Ecto neural progenitor cell (in vitro differentiated cells): ENCODE data around the gene NEK3.
A peak's percentile ranks its signal among the peaks of the same experiment; 100 is the strongest.
"Not testable (repeated sequence)": the region's sequence is repeated elsewhere in the genome, so short reads cannot be mapped to it uniquely, and the experiment has no call there.

Source experiments
- DNase-seq: peaks from one replicate; pipeline ENCODE4 v3.0.0-alpha.2; 2018; ENCODE audit warnings: low spot score

The NEK3 gene, protein sequence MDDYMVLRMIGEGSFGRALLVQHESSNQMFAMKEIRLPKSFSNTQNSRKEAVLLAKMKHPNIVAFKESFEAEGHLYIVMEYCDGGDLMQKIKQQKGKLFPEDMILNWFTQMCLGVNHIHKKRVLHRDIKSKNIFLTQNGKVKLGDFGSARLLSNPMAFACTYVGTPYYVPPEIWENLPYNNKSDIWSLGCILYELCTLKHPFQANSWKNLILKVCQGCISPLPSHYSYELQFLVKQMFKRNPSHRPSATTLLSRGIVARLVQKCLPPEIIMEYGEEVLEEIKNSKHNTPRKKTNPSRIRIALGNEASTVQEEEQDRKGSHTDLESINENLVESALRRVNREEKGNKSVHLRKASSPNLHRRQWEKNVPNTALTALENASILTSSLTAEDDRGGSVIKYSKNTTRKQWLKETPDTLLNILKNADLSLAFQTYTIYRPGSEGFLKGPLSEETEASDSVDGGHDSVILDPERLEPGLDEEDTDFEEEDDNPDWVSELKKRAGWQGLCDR

GRCh38 chr13:52159159-52159982, at the start of gene NEK3:
Gene NEK3, minus strand, starts transcription at chr13:52159597. Its CDS starts 3,406 bp downstream, at chr13:52156191.
- DNase-seq, result peak; percentile 88

- not testable (repeated sequence) for DNase-seq
Measured at GRCh38 chr13:52208384-52208783, 49.0 kb upstream of the NEK3 start.

DNA sequence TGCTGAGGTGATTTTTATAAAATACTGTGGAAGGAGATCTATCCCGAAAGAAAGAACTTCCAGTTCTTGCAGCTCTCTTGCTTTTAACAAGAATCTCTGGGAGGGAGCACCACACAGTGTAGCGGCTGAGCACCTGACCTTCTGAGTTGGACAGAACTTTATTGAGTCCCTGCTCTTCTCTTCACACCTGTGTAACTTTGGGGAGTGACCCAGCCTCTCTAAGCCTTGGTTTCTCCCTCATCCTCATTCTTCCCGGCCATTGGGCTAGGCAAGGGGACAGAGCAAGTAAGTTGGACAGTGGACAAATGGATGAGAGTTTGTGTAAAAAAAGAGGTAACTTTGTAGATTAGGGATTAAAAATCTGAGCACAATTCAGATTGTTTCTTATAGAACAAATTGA, 48.5 kb upstream of the NEK3 start:
- DNase-seq, result not testable (repeated sequence)

GRCh38 chr13:52207337-52207736, 47.9 kb upstream of the NEK3 start:
- not testable (repeated sequence) for DNase-seq

- not testable (repeated sequence) for DNase-seq
Measured at GRCh38 chr13:52204546-52204945, 45.1 kb upstream of the NEK3 start.

GRCh38 chr13:52203864-52204263, 44.5 kb upstream of the NEK3 start:
- DNase-seq, result not testable (repeated sequence)

- DNase-seq, result not testable (repeated sequence)
Measured at GRCh38 chr13:52202506-52202905, 43.1 kb upstream of the NEK3 start.

GRCh38 chr13:52201439-52202193, 42.2 kb upstream of the NEK3 start:
- DNase-seq, result peak; percentile 51

- peak; percentile 59 for DNase-seq
Measured at GRCh38 chr13:52195401-52195837, 36.0 kb upstream of the NEK3 start.

DNA sequence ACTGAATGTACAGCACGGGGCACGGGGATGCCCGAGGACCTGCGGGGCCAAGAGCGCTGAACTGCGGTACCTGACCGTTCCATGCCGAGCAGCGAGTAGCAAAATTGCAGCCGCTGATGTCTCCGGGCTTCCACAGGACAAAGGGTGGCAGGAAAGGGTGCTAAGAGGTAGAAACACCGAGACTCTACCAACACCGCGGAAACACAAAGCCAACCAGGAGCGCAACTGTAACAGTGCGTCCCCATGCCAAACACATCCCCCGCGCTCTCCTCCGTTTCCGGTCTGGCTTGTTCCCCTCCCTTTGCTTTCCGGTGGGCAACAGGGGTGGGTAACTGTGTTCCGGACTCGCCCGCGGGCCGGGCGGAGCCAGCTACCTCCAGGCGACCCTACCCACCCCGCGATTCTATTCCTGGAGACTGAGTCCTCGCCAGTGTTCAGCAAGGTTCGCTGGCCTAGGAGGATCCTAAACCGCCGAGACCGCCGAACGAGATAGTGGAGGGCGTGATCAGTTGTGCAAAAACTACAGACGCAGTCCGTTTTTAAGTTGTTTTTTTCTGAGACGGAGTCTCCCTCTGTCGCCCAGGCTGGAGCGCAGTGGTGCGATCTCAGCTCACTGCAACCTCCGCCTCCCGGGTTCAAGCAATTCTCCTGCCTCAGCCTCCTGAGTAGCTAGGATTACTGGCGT, 34.9 kb upstream of the NEK3 start:
- DNase-seq, result peak; percentile 93

- not testable (repeated sequence) for DNase-seq
Measured at GRCh38 chr13:52193587-52194183, 34.3 kb upstream of the NEK3 start.

GRCh38 chr13:52187424-52188187, 28.2 kb upstream of the NEK3 start:
- not testable (repeated sequence) for DNase-seq

GRCh38 chr13:52187029-52187423, 27.6 kb upstream of the NEK3 start:
- DNase-seq, result no peak

- not testable (repeated sequence) for DNase-seq
Measured at GRCh38 chr13:52181316-52181954, 22.0 kb upstream of the NEK3 start.

DNA sequence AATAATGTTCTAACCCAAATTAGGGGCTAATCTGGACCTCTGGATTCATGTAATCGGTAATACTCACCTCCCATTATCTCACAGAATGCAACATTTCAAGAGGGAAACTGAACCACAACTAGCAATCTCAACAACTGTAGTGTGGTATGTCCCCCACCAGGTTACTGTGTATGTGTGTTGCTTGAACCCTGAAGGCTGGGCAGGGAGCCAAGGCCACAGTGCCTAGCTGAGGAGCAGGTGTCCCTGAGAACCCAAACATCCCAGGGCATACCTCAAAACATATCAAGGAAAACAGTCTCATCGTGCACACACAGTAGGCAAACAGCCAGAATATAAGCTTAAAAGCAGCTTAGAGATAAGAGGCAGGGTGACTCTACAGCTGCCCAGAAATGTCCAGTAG, 20.5 kb upstream of the NEK3 start:
- no peak for DNase-seq

DNA sequence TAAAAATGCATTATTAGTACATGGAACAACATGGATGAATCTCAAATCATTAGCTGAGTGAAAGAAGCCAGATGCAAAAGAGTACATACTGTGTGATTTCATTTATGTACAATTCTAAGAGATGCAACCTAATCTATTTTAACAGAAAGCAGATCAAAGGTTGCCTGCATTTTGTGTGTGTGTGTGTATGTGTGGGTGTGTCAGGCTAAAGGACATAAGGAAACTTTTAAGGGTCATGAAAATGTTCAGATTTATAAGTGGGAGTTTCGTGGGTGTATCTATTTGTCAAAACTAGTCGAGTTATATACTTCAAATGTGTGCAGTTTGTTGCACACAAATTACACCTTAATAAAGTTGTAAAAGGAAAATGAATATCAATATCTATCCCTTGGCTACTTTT, 17.9 kb upstream of the NEK3 start:
- DNase-seq, result no peak

GRCh38 chr13:52173970-52174369, 14.6 kb upstream of the NEK3 start:
- DNase-seq, result not testable (repeated sequence)

- DNase-seq, result no peak
Measured at GRCh38 chr13:52173373-52173772, 14.0 kb upstream of the NEK3 start.

- not testable (repeated sequence) for DNase-seq
Measured at GRCh38 chr13:52171686-52172085, 12.3 kb upstream of the NEK3 start.
